ENCODE data around the gene SECISBP2. TPM values are rescaled to one million over a fixed set of nuclear protein-coding genes. Genes with fewer than 3 reads are reported as not detected.

The SECISBP2 gene
- total and polyA plus RNA-seq, 2 of the 13 experiments (the other 11 are each of a cell fraction or from before 2014, with no cell fraction given): 32.4 to 38.0 TPM

- Histone ChIP-seq H4K20me1 (ENCODE audit: insufficient read depth, low read length) (no peaks in the 10 kb centered on the region), H3K27ac (ENCODE audit: extremely low read length, insufficient read depth, low read length) (no peak overlapping the region), H3K9me3 (ENCODE audit: low read length) (no peaks in the 10 kb centered on the region), H3K4me3 (replicated peaks in 1 of 3; ENCODE audit: insufficient read depth in 1 of 3, low read depth in 2 of 3, low read length in 3 of 3) (no peak overlapping the region), H3K79me2 (ENCODE audit: insufficient read depth, low read length) (no peaks in the 10 kb centered on the region), H3K4me2 (ENCODE audit: low read depth, low read length) (no peak overlapping the region), H3K27me3 (ENCODE audit: control insufficient read depth in 1 of 2, insufficient read depth in 2 of 2, low read length in 2 of 2) (no peaks in the 10 kb centered on the region), H2AFZ (ENCODE audit: low read length) (no peak overlapping the region), H3K36me3 (replicated peaks in 1 of 2; ENCODE audit: control insufficient read depth in 1 of 2, insufficient read depth in 2 of 2, low read length in 2 of 2) (peaks cover 18 to 69% of the 10 kb centered on the region in 2 experiments), H3K4me1 (ENCODE audit: insufficient read depth, low read length) (peaks cover 16% of the 10 kb centered on the region), H3K9ac (ENCODE audit: insufficient read depth, low read depth, low read length) (no peak overlapping the region)
- TF ChIP-seq, protein P1, sequence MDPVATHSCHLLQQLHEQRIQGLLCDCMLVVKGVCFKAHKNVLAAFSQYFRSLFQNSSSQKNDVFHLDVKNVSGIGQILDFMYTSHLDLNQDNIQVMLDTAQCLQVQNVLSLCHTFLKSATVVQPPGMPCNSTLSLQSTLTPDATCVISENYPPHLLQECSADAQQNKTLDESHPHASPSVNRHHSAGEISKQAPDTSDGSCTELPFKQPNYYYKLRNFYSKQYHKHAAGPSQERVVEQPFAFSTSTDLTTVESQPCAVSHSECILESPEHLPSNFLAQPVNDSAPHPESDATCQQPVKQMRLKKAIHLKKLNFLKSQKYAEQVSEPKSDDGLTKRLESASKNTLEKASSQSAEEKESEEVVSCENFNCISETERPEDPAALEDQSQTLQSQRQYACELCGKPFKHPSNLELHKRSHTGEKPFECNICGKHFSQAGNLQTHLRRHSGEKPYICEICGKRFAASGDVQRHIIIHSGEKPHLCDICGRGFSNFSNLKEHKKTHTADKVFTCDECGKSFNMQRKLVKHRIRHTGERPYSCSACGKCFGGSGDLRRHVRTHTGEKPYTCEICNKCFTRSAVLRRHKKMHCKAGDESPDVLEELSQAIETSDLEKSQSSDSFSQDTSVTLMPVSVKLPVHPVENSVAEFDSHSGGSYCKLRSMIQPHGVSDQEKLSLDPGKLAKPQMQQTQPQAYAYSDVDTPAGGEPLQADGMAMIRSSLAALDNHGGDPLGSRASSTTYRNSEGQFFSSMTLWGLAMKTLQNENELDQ (CRISPR knock-in tag; IDR thresholded peaks at IDR 0.05; ENCODE audit: borderline replicate concordance): no peak
- TF ChIP-seq FOXJ3 (CRISPR knock-in tag; IDR thresholded peaks at IDR 0.05; ENCODE audit: borderline replicate concordance) (no peak), ZNF883 (CRISPR knock-in tag; IDR thresholded peaks at IDR 0.05; ENCODE audit: not compliant biosample characterization) (no peak), ZNF367 (CRISPR knock-in tag; IDR thresholded peaks at IDR 0.05; ENCODE audit: borderline replicate concordance) (no peak), ZZZ3 (CRISPR knock-in tag; IDR thresholded peaks at IDR 0.05; ENCODE audit: borderline replicate concordance) (no peak), ZNF782 (CRISPR knock-in tag; IDR thresholded peaks at IDR 0.05; ENCODE audit: borderline replicate concordance) (no peak), MED8 (CRISPR knock-in tag; IDR thresholded peaks at IDR 0.05; ENCODE audit: insufficient replicate concordance) (no peak)
- TF ChIP-seq, protein P2, sequence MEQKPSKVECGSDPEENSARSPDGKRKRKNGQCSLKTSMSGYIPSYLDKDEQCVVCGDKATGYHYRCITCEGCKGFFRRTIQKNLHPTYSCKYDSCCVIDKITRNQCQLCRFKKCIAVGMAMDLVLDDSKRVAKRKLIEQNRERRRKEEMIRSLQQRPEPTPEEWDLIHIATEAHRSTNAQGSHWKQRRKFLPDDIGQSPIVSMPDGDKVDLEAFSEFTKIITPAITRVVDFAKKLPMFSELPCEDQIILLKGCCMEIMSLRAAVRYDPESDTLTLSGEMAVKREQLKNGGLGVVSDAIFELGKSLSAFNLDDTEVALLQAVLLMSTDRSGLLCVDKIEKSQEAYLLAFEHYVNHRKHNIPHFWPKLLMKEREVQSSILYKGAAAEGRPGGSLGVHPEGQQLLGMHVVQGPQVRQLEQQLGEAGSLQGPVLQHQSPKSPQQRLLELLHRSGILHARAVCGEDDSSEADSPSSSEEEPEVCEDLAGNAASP (CRISPR knock-in tag; IDR thresholded peaks at IDR 0.05; ENCODE audit: borderline replicate concordance): no peak
- intact Hi-C loops (cut with micrococcal nuclease; ENCODE audit: unreplicated experiment): no loop called here
- DNase-seq (ENCODE audit: low spot score): no peak
- no TSS peak for BruUV-seq (replicated peaks)
- in situ Hi-C loops (cut with HindIII; ENCODE audit: extremely low pct_ligation_motif_present, low pct_unique_long_range_greater_than_20kb): no loop called here
- WGBS (ENCODE audit: low lambda C conversion rate): over 99% methylated on average over 8 of the region's 9 CpGs
- ChIA-PET POLR2A (no interaction called here), CTCF (ENCODE audit: low intra/inter-chr PET ratio, low total read pairs) (no interaction called here)
- no peak for ATAC-seq
- FAIRE-seq: no peak
Measured at GRCh38 chr9:89346696-89347095, 28.4 kb downstream of the SECISBP2 start.
